ENCODE data around the gene MMAB. TPM values are rescaled to one million over a fixed set of nuclear protein-coding genes. Genes with fewer than 3 reads are reported as not detected.

The MMAB gene
- total and polyA plus RNA-seq, 2 of the 13 experiments (the other 11 are each of a cell fraction or from before 2014, with no cell fraction given): 26.1 to 77.3 TPM

GRCh38 chr12:109597795-109598427 is 24.6 kb upstream of the MMAB start (continued):
- TF ChIP-seq ZNF256 (CRISPR knock-in tag; conservative IDR thresholded peaks at IDR 0.05) (no peak), ZIK1 (CRISPR knock-in tag; IDR thresholded peaks at IDR 0.05; ENCODE audit: borderline replicate concordance, low read depth) (peak; percentile 22; the same call in 1 of the 2 replicates), THRA (CRISPR knock-in tag; IDR thresholded peaks at IDR 0.05; ENCODE audit: borderline replicate concordance) (peak; percentile 41; the same call in 1 of the 2 replicates), CEBPG (CRISPR knock-in tag; IDR thresholded peaks at IDR 0.05) (peak; percentile 8; the same call in 1 of the 2 replicates), HOXA5 (CRISPR knock-in tag; IDR thresholded peaks at IDR 0.05) (0 out of 2 replicates have a peak, but pooled peaks have one; percentile 14), DRAP1 (CRISPR knock-in tag; IDR thresholded peaks at IDR 0.05) (0 out of 2 replicates have a peak, but pooled peaks have one; percentile 12), DNMT1 (CRISPR knock-in tag; IDR thresholded peaks at IDR 0.05) (0 out of 2 replicates have a peak, but pooled peaks have one; percentile 16), TAF15 (IDR thresholded peaks at IDR 0.05; ENCODE audit: low read depth, low read length, poor library complexity, severe bottlenecking) (peak; percentile 69), ELF1 (CRISPR knock-in tag; IDR thresholded peaks at IDR 0.05) (peak; percentile 62), SKIL (CRISPR knock-in tag; IDR thresholded peaks at IDR 0.05; ENCODE audit: borderline replicate concordance) (peak; percentile 29; the same call in 1 of the 2 replicates), MED8 (CRISPR knock-in tag; IDR thresholded peaks at IDR 0.05; ENCODE audit: insufficient replicate concordance) (no peak), ZNF546 (CRISPR knock-in tag; conservative IDR thresholded peaks at IDR 0.05) (0 out of 2 replicates have a peak, but pooled peaks have one; percentile 78), SETDB1 (CRISPR knock-in tag; IDR thresholded peaks at IDR 0.05; ENCODE audit: borderline replicate concordance) (no peak), PITX1 (CRISPR knock-in tag; IDR thresholded peaks at IDR 0.05) (no peak), ZSCAN20 (CRISPR knock-in tag; IDR thresholded peaks at IDR 0.05; ENCODE audit: borderline replicate concordance) (0 out of 2 replicates have a peak, but pooled peaks have one; percentile 11), CTCF (CRISPR knock-in tag; IDR thresholded peaks at IDR 0.05) (peak; percentile 97), PAXIP1 (CRISPR knock-in tag; conservative IDR thresholded peaks at IDR 0.05) (peak; percentile 68; the same call in 1 of the 2 replicates), ATF3 (CRISPR knock-in tag; IDR thresholded peaks at IDR 0.05) (no peak)

Data from HepG2 (cell line).